Liver (tissue), 9 donors: ENCODE measurements around the gene FAM193A. TPM values are rescaled to one million over a fixed set of nuclear protein-coding genes. Genes with fewer than 3 reads are reported as not detected.

Source experiments
- DNase-seq: peaks from one replicate; pipeline ENCODE4 v3.0.0-alpha.2; 2017; ENCODE audit warnings: low spot score
- H3K27ac ChIP-seq, 2 donors: one replicate each; pipeline ENCODE4 v1.7.0; 2013; ENCODE audit warnings: inconsistent platforms in 2 of 2, low read length in 2 of 2, control low read depth in 1 of 2, low read depth in 1 of 2, mild to moderate bottlenecking in 1 of 2
- H3K27me3 ChIP-seq, 4 donors: one replicate each; pipeline versions ENCODE4 v1.6.1 to v1.7.0; 2013; ENCODE audit warnings: low read length in 3 of 4, inconsistent platforms in 1 of 4, mild to moderate bottlenecking in 1 of 4, moderate library complexity in 1 of 4; ENCODE audit not compliant: control insufficient read depth in 4 of 4, insufficient read depth in 4 of 4
- H3K36me3 ChIP-seq, 4 donors: one replicate each; pipeline versions ENCODE4 v1.6.1 to v1.7.0; 2013; ENCODE audit warnings: low read length in 3 of 4, mild to moderate bottlenecking in 3 of 4, low read depth in 1 of 4, moderate library complexity in 1 of 4; ENCODE audit not compliant: control insufficient read depth in 4 of 4, insufficient read depth in 3 of 4
- H3K4me1 ChIP-seq, 4 donors: one replicate each; pipeline versions ENCODE4 v1.6.1 to v1.7.0; 2013; ENCODE audit warnings: low read length in 3 of 4, mild to moderate bottlenecking in 3 of 4, moderate library complexity in 1 of 4; ENCODE audit not compliant: control insufficient read depth in 4 of 4, insufficient read depth in 4 of 4
- H3K4me3 ChIP-seq, 3 donors: one replicate each; pipeline versions ENCODE4 v1.6.1 to v1.7.0; 2013; ENCODE audit warnings: low read length in 3 of 3, control low read depth in 1 of 3, low read depth in 1 of 3, mild to moderate bottlenecking in 1 of 3
- H3K9ac ChIP-seq, 2 donors: one replicate each; pipeline ENCODE4 v1.7.0; 2013; ENCODE audit warnings: low read length in 2 of 2, mild to moderate bottlenecking in 2 of 2, moderate library complexity in 2 of 2, control low read depth in 1 of 2, low read depth in 1 of 2
- H3K9me3 ChIP-seq, 4 donors: one replicate each; pipeline versions ENCODE4 v1.6.1 to v1.7.0; 2013; ENCODE audit warnings: low read length in 3 of 4; ENCODE audit not compliant: control insufficient read depth in 4 of 4
- EGR1 ChIP-seq, 2 donors: IDR thresholded peaks; 2 replicates each; pipeline ENCODE4 v1.6.1; 2016 to 2018; ENCODE audit warnings: antibody characterized with exemption in 2 of 2, low read depth in 2 of 2
- FOXA2 ChIP-seq: IDR thresholded peaks from 2 replicates; pipeline ENCODE4 v1.6.1; 2016; ENCODE audit warnings: antibody characterized with exemption
- GABPA ChIP-seq, 2 donors: IDR thresholded peaks in 1 of 2; conservative IDR thresholded peaks in 1 of 2; 2 replicates each; pipeline ENCODE4 v1.6.1; 2016; ENCODE audit warnings: antibody characterized with exemption in 2 of 2, mild to moderate bottlenecking in 1 of 2, moderate library complexity in 1 of 2
- HNF4A ChIP-seq, 2 donors: conservative IDR thresholded peaks; 2 replicates each; pipeline ENCODE4 v1.6.1; 2016; ENCODE audit warnings: antibody characterized with exemption in 2 of 2, mild to moderate bottlenecking in 2 of 2
- HNF4G ChIP-seq: IDR thresholded peaks from 2 replicates; pipeline ENCODE4 v1.6.1; 2016; ENCODE audit warnings: antibody characterized with exemption
- JUND ChIP-seq, 2 donors: IDR thresholded peaks; 2 replicates each; pipeline ENCODE4 v1.6.1; 2016; ENCODE audit warnings: antibody characterized with exemption in 2 of 2
- RAD21 ChIP-seq, 2 donors: IDR thresholded peaks; 2 replicates each; pipeline ENCODE4 v1.6.1; 2016; ENCODE audit warnings: antibody characterized with exemption in 2 of 2, mild to moderate bottlenecking in 2 of 2
- RXRA ChIP-seq, 2 donors: IDR thresholded peaks; 2 replicates each; pipeline ENCODE4 v1.6.1; 2017 to 2018; ENCODE audit warnings: antibody characterized with exemption in 2 of 2, mild to moderate bottlenecking in 1 of 2
- SP1 ChIP-seq: IDR thresholded peaks from 2 replicates; pipeline ENCODE4 v1.6.1; 2018; ENCODE audit warnings: antibody characterized with exemption, mild to moderate bottlenecking
- TAF1 ChIP-seq: conservative IDR thresholded peaks from 2 replicates; pipeline ENCODE4 v1.6.1; 2016; ENCODE audit warnings: antibody characterized with exemption, mild to moderate bottlenecking
- WGBS: extraction: QIAGEN DNeasy Blood & Tissue Kit; methylation state at CpG from one replicate; pipeline ENCODE4 v1.1.7; 2013; 5-methylcytosine and 5-hydroxymethylcytosine counted together
- polyA plus RNA-seq, 2 donors: library from polyadenylated mRNA; stranded (reverse) in 1 of 2; unstranded in 1 of 2; fragments of 200-250 nt in 1 of 2; fragments of >200 nt in 1 of 2; fragmentation: Nextera tagmentation in 1 of 2; extraction: Ambion mirVana in 1 of 2; gene quantifications; one replicate each; pipeline versions ENCODE4 v1.2.1 to v1.2.3, GENCODE V29; 2013 to 2015
- total RNA-seq, 2 donors: library from RNA; depleted of rRNA; stranded (reverse); fragments of >200 nt; gene quantifications; one replicate each; pipeline ENCODE4 v1.2.3, GENCODE V29; 2014
- TF ChIP-seq, protein P1 (sequence below): IDR thresholded peaks from 2 replicates; pipeline ENCODE4 v1.6.1; 2016; ENCODE audit warnings: antibody characterized with exemption
- TF ChIP-seq, protein P2 (sequence below): IDR thresholded peaks from 2 replicates; pipeline ENCODE4 v1.6.1; 2016; ENCODE audit warnings: antibody characterized with exemption, mild to moderate bottlenecking
- TF ChIP-seq, protein P3 (sequence below): fragments of 150-350 bp; IDR thresholded peaks from 2 replicates; pipeline ENCODE4 v1.5.1; 2017; ENCODE audit warnings: improper control_type of control experiment, low read depth, low read length; ENCODE audit not compliant: missing input control
- donor health status: healthy.
- donor health status: healthy.
- donor health status: healthy.
- donor health status: healthy.
- donor health status: healthy.

Gene FAM193A
- total and polyA plus RNA-seq, 4 donors = 3.9 to 10.2 (median 7.0) TPM

DNA sequence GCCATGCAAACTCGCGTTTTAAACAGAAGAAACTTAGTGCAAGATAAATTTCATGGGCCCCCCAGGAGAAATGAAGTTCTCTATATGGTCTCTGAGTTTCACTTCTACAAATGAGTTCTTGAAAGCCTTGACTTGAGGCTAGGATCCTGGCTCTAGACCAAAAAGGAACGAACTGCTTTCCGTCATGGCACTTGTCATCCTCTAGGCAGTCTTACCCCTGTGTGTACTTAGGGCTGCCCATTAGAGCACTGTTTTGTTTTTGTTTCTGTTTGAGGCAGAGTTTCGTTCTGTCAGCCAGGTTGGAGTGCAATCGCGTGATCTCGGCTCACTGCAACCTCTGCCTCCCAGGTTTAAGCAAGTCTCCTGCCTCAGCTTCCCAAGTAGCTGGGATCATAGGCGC is 38.5 kb upstream of the FAM193A start:
- TF ChIP-seq HNF4A (conservative IDR thresholded peaks at IDR 0.05) = no peak
- TF ChIP-seq, protein P1, sequence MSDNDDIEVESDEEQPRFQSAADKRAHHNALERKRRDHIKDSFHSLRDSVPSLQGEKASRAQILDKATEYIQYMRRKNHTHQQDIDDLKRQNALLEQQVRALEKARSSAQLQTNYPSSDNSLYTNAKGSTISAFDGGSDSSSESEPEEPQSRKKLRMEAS = no peak
- TF ChIP-seq RXRA (IDR thresholded peaks at IDR 0.05) = no peak
- TF ChIP-seq EGR1 (IDR thresholded peaks at IDR 0.05; ENCODE audit: low read depth in 2 of 2) = no peak
- TF ChIP-seq JUND (IDR thresholded peaks at IDR 0.05) = no peak
- TF ChIP-seq, protein P2, sequence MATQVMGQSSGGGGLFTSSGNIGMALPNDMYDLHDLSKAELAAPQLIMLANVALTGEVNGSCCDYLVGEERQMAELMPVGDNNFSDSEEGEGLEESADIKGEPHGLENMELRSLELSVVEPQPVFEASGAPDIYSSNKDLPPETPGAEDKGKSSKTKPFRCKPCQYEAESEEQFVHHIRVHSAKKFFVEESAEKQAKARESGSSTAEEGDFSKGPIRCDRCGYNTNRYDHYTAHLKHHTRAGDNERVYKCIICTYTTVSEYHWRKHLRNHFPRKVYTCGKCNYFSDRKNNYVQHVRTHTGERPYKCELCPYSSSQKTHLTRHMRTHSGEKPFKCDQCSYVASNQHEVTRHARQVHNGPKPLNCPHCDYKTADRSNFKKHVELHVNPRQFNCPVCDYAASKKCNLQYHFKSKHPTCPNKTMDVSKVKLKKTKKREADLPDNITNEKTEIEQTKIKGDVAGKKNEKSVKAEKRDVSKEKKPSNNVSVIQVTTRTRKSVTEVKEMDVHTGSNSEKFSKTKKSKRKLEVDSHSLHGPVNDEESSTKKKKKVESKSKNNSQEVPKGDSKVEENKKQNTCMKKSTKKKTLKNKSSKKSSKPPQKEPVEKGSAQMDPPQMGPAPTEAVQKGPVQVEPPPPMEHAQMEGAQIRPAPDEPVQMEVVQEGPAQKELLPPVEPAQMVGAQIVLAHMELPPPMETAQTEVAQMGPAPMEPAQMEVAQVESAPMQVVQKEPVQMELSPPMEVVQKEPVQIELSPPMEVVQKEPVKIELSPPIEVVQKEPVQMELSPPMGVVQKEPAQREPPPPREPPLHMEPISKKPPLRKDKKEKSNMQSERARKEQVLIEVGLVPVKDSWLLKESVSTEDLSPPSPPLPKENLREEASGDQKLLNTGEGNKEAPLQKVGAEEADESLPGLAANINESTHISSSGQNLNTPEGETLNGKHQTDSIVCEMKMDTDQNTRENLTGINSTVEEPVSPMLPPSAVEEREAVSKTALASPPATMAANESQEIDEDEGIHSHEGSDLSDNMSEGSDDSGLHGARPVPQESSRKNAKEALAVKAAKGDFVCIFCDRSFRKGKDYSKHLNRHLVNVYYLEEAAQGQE = no peak
- no peak for TF ChIP-seq HNF4G
- TF ChIP-seq RAD21 (IDR thresholded peaks at IDR 0.05) = no peak
- Histone ChIP-seq H3K4me3 (no peak overlapping the region), H3K27ac (no peak overlapping the region), H3K4me1 (peaks cover 0 to 3% (median 1%) of the 10 kb centered on the region in 4 donors), H3K36me3 (peaks cover 12 to 53% (median 40%) of the 10 kb centered on the region in 4 donors), H3K9ac (no peak overlapping the region), H3K9me3 (no peaks in the 10 kb centered on the region), H3K27me3 (no peaks in the 10 kb centered on the region)
- no peak for DNase-seq
- 84% methylated on average over 9 of the region's 9 CpGs for whole genome bisulfite sequencing

DNA sequence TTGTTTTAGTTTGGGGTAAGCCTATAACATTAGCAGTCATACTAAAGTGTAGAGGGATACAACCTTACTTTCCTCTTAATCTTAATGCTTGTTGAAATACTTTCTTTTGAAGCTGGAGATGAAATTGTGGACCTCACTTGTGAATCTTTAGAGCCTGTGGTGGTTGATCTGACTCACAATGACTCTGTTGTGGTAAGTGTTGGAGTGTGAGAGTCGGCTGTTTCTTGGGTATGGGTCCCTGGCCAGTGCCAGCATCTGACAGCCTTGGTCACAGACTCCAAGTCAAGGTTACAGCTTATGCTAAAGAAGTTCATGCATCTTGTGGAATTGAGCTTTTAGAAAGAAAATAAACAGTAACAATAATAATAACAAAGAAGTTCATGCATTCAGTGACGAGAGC is 35.9 kb upstream of the FAM193A start:
- TF ChIP-seq HNF4A (conservative IDR thresholded peaks at IDR 0.05) (no peak), RXRA (IDR thresholded peaks at IDR 0.05) (no peak), JUND (IDR thresholded peaks at IDR 0.05) (no peak), TAF1 (no peak), SP1 (no peak), FOXA2 (no peak), HNF4G (no peak), GABPA (IDR thresholded peaks at IDR 0.05 in 1 of 2, conservative IDR thresholded peaks at IDR 0.05 in 1 of 2) (no peak)
- TF ChIP-seq, protein P3, sequence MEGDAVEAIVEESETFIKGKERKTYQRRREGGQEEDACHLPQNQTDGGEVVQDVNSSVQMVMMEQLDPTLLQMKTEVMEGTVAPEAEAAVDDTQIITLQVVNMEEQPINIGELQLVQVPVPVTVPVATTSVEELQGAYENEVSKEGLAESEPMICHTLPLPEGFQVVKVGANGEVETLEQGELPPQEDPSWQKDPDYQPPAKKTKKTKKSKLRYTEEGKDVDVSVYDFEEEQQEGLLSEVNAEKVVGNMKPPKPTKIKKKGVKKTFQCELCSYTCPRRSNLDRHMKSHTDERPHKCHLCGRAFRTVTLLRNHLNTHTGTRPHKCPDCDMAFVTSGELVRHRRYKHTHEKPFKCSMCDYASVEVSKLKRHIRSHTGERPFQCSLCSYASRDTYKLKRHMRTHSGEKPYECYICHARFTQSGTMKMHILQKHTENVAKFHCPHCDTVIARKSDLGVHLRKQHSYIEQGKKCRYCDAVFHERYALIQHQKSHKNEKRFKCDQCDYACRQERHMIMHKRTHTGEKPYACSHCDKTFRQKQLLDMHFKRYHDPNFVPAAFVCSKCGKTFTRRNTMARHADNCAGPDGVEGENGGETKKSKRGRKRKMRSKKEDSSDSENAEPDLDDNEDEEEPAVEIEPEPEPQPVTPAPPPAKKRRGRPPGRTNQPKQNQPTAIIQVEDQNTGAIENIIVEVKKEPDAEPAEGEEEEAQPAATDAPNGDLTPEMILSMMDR = no peak
- Histone ChIP-seq H3K27ac (no peak overlapping the region), H3K9me3 (no peaks in the 10 kb centered on the region), H3K36me3 (peaks cover 14 to 50% (median 40%) of the 10 kb centered on the region in 4 donors), H3K4me3 (no peak overlapping the region), H3K4me1 (no peaks in the 10 kb centered on the region), H3K27me3 (no peaks in the 10 kb centered on the region), H3K9ac (no peak overlapping the region)
- no peak for DNase-seq
- WGBS = 94% methylated on average over 2 of the region's 2 CpGs
